WI38 (cell line): ENCODE measurements around the gene BTF3.
"Not testable (repeated sequence)": the region's sequence is repeated elsewhere in the genome, so short reads cannot be mapped to it uniquely, and the experiment has no call there.

ENCODE experiments used
- H3K4me3 ChIP-seq: 2 replicates; pipeline ENCODE4 v1.5.1; 2011; ENCODE audit warnings: low read depth, mild to moderate bottlenecking, control low read depth, low read length
- TF ChIP-seq, protein P1 (sequence below): IDR thresholded peaks from 2 replicates; pipeline ENCODE4 v1.5.1; 2012; ENCODE audit warnings: low read depth, mild to moderate bottlenecking, control low read depth, low read length

BTF3 gene

DNA sequence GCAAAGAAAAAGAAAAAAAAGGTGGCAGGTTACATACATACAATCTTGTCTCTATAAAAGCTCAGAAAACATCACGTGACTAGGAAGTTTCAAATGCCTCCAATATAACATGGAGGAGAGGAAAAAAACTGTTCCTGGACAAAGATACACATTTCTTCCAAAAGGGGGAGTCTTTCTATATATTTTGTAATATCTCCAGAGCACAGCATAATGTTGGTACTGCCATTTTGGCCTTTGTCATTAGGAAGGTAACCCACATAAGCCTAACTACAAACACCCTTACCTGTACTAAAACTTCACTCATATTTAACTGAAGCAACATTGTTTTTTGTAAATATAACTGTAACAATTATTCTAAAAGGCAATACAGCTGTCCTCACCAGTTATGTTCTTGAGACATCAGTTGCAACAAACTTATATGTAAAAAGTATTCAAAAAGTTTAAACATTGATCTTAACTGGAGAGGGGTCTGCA lies 1.2 kb upstream of the BTF3 start:
- TF ChIP-seq, protein P1, sequence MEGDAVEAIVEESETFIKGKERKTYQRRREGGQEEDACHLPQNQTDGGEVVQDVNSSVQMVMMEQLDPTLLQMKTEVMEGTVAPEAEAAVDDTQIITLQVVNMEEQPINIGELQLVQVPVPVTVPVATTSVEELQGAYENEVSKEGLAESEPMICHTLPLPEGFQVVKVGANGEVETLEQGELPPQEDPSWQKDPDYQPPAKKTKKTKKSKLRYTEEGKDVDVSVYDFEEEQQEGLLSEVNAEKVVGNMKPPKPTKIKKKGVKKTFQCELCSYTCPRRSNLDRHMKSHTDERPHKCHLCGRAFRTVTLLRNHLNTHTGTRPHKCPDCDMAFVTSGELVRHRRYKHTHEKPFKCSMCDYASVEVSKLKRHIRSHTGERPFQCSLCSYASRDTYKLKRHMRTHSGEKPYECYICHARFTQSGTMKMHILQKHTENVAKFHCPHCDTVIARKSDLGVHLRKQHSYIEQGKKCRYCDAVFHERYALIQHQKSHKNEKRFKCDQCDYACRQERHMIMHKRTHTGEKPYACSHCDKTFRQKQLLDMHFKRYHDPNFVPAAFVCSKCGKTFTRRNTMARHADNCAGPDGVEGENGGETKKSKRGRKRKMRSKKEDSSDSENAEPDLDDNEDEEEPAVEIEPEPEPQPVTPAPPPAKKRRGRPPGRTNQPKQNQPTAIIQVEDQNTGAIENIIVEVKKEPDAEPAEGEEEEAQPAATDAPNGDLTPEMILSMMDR: no peak
- no peak overlapping the region for H3K4me3 ChIP-seq

DNA sequence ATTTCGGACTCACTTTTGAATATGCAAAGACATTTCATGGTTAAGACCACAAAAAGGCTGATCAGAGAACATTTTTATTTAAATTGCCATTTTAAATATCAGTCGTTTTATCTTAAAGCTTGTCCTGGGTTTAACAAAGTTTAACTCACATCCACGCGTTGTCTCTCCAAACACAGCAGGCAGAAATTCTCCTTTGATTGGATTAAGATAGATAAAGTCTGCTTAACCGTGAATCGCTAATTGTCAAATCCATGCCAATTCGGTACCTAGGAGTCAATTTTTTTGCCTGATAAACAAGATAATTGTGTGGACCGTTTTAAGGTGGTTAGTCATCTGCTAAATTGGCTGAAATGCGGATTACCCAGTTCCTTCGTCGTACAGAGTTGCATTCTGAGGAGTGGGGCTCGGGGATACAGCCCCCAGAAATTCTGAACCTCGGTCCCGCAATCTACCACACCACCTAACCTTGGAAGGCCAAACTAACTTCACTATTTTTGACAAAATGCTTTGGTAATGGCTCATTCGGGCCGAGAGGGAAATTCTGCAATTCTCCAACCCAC lies 665 bp upstream of the BTF3 start:
- H3K4me3 ChIP-seq: peak overlapping the region; percentile 92
- TF ChIP-seq, protein P1: no peak

DNA sequence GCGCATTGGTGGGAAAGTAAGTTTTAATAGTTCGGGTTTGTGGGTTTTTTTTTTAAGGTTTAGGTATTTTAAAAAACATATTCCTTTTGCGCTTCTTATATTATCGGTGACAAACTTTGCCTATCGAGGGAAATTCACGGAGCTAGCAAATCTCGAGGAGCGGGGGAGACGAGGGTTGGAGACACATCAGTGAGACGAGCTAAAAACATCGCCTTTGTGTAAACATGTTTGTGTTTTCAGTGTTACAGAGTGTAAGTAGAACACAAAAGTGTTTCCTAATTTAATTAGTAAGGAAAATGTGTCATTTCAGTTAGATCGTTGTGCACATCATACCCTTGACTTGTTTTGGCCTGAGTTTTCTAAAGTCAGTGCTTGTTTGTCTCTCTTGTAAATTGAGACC lies 945 bp downstream of the BTF3 start:
- TF ChIP-seq, protein P1: no peak
- peak overlapping the region; percentile 92 for H3K4me3 ChIP-seq

DNA sequence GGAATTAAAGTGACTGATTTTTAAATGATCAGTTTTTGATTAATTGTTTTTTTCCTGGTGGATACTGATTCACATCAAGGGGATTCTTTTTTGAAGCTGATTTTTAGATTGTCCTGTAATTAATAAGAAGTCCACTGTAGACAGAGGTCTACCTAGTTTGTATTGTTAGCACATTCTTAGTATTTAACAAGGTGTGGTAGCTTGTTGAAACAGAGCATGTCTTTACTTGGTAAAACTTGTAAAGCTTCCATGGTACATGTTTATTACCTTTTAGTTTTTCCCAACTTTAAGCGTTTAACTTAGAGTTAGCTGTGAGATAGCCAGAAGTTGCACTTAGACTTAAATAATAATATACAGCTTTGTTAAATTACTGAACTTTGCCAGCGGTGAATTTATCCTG lies 1.5 kb downstream of the BTF3 start:
- TF ChIP-seq, protein P1: no peak
- H3K4me3 ChIP-seq: peak overlapping the region; percentile 92

DNA sequence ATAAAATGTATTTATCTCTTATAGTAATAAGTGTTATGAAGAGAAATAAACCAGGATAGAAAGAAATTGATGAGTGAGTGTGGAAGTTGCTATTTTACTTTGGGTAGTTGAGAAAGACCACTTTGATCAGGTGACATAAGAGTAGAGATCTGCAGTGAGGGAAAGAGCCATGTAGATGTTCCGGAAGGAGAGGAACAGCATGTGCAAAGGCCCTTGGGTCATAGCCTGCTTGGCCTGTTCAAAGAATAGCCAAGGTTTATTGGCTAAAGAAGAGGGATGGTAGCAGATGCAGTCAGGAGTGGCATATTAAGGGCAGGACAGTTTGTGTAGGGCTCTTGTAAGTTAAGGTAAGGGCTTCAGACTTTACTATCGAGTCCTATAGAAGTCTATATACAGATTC lies 3.2 kb downstream of the BTF3 start:
- no peak overlapping the region for H3K4me3 ChIP-seq
- TF ChIP-seq, protein P1: no peak

DNA sequence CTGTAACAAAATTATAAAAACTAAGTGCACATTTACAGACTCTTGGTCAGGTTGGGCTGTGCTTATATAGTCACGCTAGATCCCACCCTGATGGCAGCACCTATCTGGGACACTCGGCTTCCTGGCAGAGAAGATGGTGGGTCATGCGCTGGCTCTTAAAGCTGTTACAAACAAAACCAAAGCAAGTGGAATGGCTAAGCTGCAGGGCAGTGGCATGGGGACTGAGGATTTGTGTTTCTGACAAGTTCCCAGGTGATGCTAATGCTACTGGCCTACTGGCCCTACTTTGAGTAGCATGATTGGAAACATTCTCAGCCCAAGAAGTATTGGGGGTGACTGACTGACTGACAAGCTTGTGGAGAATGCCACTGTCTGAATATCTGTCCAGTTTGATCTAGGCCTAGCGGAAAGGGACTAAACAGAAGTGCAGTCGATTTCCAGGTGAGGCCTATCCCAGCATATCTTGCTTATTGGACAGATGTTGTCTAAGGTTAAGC lies 8.3 kb downstream of the BTF3 start:
- TF ChIP-seq, protein P1: no peak
- no peak overlapping the region for H3K4me3 ChIP-seq

DNA sequence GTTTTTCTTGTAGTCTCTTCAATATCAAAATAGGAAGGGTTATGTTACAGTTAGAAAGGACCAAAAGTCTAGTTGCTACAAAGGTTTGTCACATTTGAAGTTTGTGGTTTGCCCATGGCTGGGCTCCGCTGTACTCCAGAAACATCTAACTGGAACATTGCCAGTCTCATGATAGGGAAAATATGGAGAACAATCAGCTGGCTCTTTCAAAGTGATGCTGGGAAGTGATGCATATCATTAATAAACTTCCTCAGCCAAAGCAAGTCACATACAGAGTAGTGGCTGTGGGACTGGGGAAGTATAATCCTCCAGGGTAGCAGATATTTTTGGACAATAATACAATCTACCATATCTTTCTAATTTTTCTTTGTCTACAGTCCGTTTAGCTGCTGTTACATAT lies 8.8 kb downstream of the BTF3 start:
- H3K4me3 ChIP-seq: no peak overlapping the region
- TF ChIP-seq, protein P1: no peak

DNA sequence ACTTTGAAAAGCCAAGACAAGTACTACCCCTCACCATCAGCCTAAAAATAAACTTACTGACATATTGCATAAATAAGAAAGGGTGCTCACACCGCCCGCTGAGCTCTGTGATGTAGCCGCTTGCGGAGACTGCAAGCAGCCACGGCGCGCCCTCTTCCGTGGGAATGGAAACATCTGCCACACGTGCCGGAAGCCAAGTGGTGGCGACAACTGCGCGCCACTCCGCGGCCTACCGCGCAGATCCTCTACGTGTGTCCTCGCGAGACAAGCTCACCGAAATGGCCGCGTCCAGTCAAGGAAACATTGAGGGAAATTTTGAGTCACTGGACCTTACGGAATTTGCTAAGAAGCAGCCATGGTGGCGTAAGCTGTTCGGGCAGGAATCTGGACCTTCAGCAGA lies 10.3 kb downstream of the BTF3 start:
- H3K4me3 ChIP-seq: not testable (repeated sequence)
